Esophagus squamous epithelium (tissue), 4 donors: ENCODE results near the gene SHANK3.

Source experiments
- CTCF ChIP-seq, 6 experiments: fragments of 450-650 bp in 4 of 6; fragments of 200-600 bp in 2 of 6; sonication (generic) in 2 of 6; IDR thresholded peaks; one replicate each; pipeline ENCODE4 v1.5.1; 2016 to 2019; ENCODE audit warnings: antibody characterized with exemption in 6 of 6, mild to moderate bottlenecking in 4 of 6, moderate library complexity in 4 of 6
- POLR2A ChIP-seq, 4 donors: fragments of 450-650 bp; IDR thresholded peaks; one replicate each; pipeline ENCODE4 v1.6.1; 2017; ENCODE audit warnings: antibody characterized with exemption in 4 of 4, mild to moderate bottlenecking in 4 of 4, moderate library complexity in 3 of 4

DNA sequence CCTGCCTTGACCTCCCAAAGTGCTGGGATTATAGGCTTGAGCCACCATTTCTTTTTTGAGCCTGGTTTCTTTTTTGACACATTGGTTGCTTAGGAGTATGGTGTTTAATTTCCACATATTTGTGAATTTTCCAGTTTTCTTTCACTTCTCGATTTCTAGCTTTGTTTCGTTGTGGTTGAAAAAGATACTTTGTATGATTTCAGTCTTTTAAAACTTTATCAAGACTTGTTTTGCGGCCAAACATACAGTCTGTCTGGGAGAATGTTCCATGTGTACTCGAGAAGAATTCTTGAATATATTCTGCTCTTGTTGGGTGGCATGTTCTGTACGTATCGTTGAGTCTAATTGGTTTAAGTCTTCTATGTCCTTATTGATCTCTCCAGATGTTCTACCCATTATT lies 20.8 kb downstream of the SHANK3 start:
- TF ChIP-seq CTCF (IDR thresholded peaks at IDR 0.05) (no peak), POLR2A (IDR thresholded peaks at IDR 0.05) (no peak)
